Hematopoietic multipotent progenitor cell (in vitro differentiated cells): Measurements from ENCODE around the gene CLCC1. TPM values are rescaled to one million over a fixed set of nuclear protein-coding genes. Genes with fewer than 3 reads are reported as not detected.
"Not testable (repeated sequence)": the region's sequence is repeated elsewhere in the genome, so short reads cannot be mapped to it uniquely, and the experiment has no call there.

Source experiments
- DNase-seq, 3 donors: peaks; one replicate each; pipeline ENCODE4 v3.0.0-alpha.2; 2011 to 2015; ENCODE audit warnings: low read depth in 2 of 3, low spot score in 2 of 3
- total RNA-seq: library from RNA; depleted of rRNA; stranded (reverse); fragments of >200 nt; gene quantifications from one replicate; pipeline ENCODE4 v1.2.3, GENCODE V29; 2012

CLCC1 gene
- 13.7 TPM for total RNA-seq

- peak; percentile 78 to 94 (median 91) for DNase-seq
Measured at GRCh38 chr1:108963052-108963686, at the start of gene CLCC1. Gene CLCC1 (minus strand): TSS chr1:108963484. CDS start chr1:108950437, 13,047 bp downstream.

- DNase-seq, result no peak
Measured at GRCh38 chr1:109011335-109011734, 48.1 kb upstream of the CLCC1 start.

- not testable (repeated sequence) for DNase-seq
Measured at GRCh38 chr1:108996622-108997021, 33.3 kb upstream of the CLCC1 start.

GRCh38 chr1:108983114-108983513, 19.8 kb upstream of the CLCC1 start:
- DNase-seq, result no peak

- DNase-seq, result no peak
Measured at GRCh38 chr1:108976658-108977057, 13.4 kb upstream of the CLCC1 start.

GRCh38 chr1:108972951-108973350, 9.7 kb upstream of the CLCC1 start:
- DNase-seq, result no peak

GRCh38 chr1:108969346-108969745, 6.1 kb upstream of the CLCC1 start:
- no peak for DNase-seq

GRCh38 chr1:108962681-108963051, 618 bp downstream of the CLCC1 start:
- peak in 2 of 3 donors; percentile 40 to 60 for DNase-seq

GRCh38 chr1:108961752-108962486, 1.4 kb downstream of the CLCC1 start:
- no peak for DNase-seq

GRCh38 chr1:108961198-108961597, 2.1 kb downstream of the CLCC1 start:
- DNase-seq, result no peak

GRCh38 chr1:108960719-108961118, 2.6 kb downstream of the CLCC1 start:
- DNase-seq, result no peak

- DNase-seq, result no peak
Measured at GRCh38 chr1:108957888-108958287, 5.4 kb downstream of the CLCC1 start.

- DNase-seq, result no peak
Measured at GRCh38 chr1:108955881-108956280, 7.4 kb downstream of the CLCC1 start.

GRCh38 chr1:108955111-108955510, 8.2 kb downstream of the CLCC1 start:
- no peak for DNase-seq

- DNase-seq, result no peak
Measured at GRCh38 chr1:108953452-108953851, 9.8 kb downstream of the CLCC1 start.

- no peak for DNase-seq
Measured at GRCh38 chr1:108951242-108951641, 12.0 kb downstream of the CLCC1 start.

- DNase-seq, result no peak
Measured at GRCh38 chr1:108949044-108949443, 14.2 kb downstream of the CLCC1 start.

- peak in 1 of 3 donors; percentile 1 for DNase-seq
Measured at GRCh38 chr1:108947871-108948525, 15.3 kb downstream of the CLCC1 start.

GRCh38 chr1:108936170-108936569, 27.1 kb downstream of the CLCC1 start:
- no peak for DNase-seq

GRCh38 chr1:108933944-108934343, 29.3 kb downstream of the CLCC1 start:
- no peak for DNase-seq

GRCh38 chr1:108927565-108927964, 35.7 kb downstream of the CLCC1 start:
- not testable (repeated sequence) for DNase-seq

GRCh38 chr1:108925920-108926319, 37.4 kb downstream of the CLCC1 start:
- no peak for DNase-seq
